GM21717 (cell line): ENCODE measurements around the gene TRAF4.

Experiments used
- ATAC-seq: cut with Tn5 transposase; IDR thresholded peaks from one replicate; pipeline ENCODE4 v1.9.1; 2021; ENCODE audit warnings: mild to moderate bottlenecking, moderate library complexity; ENCODE audit not compliant: unreplicated experiment

The TRAF4 gene

DNA sequence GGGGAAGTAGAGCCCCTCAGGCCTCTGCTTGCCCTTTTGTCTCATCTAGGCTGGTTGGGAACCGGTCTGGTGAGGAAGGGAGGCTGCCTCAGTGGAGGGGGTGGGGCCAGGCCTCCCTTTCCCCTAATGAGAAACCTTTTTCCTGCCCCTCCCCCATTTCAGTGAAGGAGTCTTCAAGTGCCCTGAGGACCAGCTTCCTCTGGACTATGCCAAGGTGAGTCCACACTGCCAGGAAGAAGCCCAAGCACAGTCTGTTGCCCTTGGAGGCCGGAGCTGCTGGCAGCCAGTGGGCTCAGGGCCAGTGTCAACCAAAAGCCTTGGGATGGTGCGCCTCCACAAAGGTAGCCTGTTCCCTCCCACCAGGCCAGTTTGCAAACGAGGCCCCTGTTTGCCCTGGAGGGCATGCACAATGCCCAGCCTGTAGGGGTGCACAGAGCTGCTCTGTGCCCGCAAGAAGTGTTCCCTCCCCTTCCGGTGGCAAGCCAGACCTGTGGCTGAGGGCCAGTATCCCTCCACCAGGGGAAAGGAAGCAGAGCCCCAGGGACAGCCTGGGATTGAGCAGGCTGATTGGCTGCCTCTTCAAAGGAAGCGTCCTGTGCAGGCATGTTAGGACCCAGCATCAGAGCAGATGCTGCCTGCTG is 3.4 kb downstream of the TRAF4 start:
- ATAC-seq = no peak

- ATAC-seq = no peak
These were observed 4.3 kb downstream of the TRAF4 start for GRCh38 chr17:28747801-28748750.

GRCh38 chr17:28748852-28749515 is 5.2 kb downstream of the TRAF4 start:
- no peak for ATAC-seq

GRCh38 chr17:28749516-28750177 is 5.8 kb downstream of the TRAF4 start:
- no peak for ATAC-seq

GRCh38 chr17:28750178-28751047 is 6.6 kb downstream of the TRAF4 start:
- ATAC-seq = peak; percentile 52

DNA sequence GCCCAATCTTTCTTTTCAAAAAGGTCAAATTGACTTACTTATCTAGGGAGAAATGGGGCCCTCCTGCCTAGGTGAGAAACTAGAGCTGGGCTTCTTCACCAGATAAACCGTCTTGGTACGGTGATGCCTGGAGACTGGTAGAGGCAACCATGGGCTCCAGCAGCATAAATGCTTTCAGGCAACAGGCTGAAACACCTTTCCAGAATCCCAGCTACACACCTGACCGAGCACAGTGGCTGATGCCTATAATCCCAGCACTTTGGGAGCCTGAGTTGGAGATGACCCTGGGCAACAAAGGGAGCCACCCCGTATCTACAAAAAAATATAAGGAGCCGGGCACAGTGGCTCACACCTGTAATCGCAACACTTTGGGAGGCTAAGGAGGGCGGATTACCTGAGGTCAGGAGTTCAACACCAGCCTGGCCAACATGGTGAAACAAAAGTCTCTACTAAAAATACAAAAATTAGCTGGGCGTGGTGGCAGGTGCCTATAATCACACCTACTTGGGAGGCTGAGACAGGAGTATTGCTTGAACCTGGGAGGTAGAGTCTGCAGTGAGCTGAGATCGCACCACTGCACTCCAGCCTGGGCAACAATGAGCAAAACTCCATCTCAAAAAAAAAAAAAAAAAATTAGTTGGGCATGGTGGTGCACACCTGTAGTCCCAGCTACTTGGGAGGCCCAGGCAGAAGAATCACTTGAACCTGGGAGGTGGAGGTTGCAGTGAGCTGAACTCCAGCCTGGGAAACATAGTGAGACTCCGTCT is 8.0 kb downstream of the TRAF4 start:
- no peak for ATAC-seq

GRCh38 chr17:28755486-28755885 is 11.7 kb downstream of the TRAF4 start:
- ATAC-seq = no peak

GRCh38 chr17:28756049-28756804 is 12.4 kb downstream of the TRAF4 start:
- ATAC-seq = no peak

DNA sequence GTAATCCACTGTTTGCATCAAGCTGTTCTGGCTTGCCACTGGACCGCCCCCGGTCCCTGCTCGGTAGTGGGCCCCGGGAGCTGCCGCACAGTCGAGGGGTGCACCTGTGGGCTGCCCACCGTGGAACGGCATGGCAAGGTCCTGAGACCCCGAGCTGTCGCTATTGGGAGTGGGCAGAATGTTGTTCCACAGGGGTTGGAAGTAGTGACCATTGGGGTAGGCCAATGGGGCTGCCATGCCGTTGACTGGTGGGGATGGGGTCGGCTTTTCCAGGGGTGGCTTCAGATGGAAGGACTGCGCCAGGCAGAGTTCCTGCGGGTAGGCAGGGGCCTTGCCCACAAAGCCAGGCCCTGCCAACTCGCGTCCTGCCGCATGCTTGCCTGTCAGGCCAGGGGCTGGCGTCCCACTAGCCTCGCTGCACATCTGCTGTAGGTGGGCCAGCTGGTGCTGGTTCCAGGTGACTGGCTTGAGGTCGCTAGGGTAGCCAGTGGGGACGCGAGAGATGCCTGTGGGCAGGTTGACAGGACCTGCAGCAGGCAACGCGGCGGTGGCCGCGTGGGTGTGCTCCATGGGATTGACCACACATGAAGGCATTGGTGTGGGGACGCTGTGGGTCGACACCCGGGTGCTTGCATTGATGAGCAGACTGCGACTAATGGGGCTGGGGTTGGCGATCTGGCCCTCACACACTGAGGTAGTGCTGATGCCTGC is 14.8 kb downstream of the TRAF4 start:
- ATAC-seq = no peak

GRCh38 chr17:28759256-28759865 is 15.6 kb downstream of the TRAF4 start:
- ATAC-seq = no peak

GRCh38 chr17:28760601-28761562 is 17.1 kb downstream of the TRAF4 start:
- ATAC-seq = no peak

- ATAC-seq = no peak
These were observed 19.5 kb downstream of the TRAF4 start for GRCh38 chr17:28763137-28763799.

- ATAC-seq = no peak
These were observed 20.0 kb downstream of the TRAF4 start for GRCh38 chr17:28763804-28764266.

- ATAC-seq = no peak
These were observed 21.2 kb downstream of the TRAF4 start for GRCh38 chr17:28765038-28765437.

DNA sequence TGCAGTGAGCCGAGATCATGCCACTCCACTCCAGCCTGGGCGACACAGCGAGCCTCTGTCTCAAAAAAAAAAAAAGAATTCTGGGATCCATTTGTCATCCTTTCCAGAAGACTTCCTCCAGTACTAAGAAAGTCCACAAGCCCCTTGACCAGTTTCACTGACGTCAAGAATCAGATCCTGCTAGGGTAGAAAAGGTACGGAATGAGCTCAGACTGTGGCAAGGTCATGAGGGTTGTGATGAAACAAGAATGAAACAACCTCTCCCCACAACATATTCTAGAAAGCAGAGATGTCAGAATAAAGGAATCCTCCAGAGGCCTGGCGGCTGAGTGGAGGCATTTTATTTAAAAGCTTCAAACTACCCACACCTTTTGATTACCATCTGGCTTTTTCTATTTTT is 29.9 kb downstream of the TRAF4 start:
- ATAC-seq = no peak

- no peak for ATAC-seq
These were observed 30.4 kb downstream of the TRAF4 start for GRCh38 chr17:28774206-28774605.
